ENCODE measurements around the gene PCGF1.

The PCGF1 gene

GRCh38 chr2:74514368-74515270 lies 7.1 kb upstream of the PCGF1 start, which contains the start of gene TLX2:
TLX2 (plus strand) TSS chr2:74514450; CDS start chr2:74514807, 357 bp downstream.
- no peak for DNase-seq

GRCh38 chr2:74513605-74514367 lies 6.3 kb upstream of the PCGF1 start:
- peak; percentile 24 for DNase-seq

DNA sequence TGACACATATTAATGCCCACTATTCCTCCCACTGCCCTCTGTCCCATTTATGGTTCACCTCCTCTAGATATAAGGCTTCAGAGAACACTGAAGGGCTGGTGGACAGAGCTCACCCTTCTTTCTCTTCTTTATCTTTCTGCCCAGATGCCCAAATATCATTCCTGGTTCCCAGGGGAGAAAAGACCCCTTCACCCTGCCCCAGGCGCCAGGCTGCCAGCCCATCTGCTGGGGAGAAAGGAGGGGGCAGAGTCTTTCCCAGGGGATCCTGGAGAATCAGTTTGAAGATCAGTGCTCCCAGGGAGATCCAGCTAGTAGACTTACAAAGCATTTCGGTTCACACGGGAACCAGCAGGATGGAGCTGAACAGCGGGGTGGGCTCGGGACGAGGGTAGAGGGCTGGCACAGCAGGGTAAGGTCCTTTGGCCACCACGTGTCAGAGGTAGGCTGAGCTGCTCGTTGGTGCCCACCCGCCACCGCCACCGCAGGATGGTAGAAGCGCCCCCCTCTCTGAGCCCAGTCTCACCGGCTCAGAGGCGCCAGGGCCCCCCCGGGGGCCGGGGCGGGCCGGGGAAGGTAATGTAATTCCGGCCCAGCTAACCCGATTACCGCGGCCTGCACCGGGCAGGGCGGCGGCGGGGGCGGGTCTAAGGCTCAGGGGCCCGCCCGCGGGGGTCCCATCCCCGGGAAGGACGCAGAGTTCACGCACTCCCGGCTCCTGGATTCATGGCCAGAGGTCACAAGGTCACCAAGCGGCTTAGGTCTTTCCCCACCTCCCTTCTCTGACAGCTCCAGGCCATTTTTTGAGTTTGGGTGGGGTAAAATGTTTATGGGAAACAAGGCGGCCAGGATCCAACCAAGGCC lies 5.5 kb upstream of the PCGF1 start:
- DNase-seq = no peak

DNA sequence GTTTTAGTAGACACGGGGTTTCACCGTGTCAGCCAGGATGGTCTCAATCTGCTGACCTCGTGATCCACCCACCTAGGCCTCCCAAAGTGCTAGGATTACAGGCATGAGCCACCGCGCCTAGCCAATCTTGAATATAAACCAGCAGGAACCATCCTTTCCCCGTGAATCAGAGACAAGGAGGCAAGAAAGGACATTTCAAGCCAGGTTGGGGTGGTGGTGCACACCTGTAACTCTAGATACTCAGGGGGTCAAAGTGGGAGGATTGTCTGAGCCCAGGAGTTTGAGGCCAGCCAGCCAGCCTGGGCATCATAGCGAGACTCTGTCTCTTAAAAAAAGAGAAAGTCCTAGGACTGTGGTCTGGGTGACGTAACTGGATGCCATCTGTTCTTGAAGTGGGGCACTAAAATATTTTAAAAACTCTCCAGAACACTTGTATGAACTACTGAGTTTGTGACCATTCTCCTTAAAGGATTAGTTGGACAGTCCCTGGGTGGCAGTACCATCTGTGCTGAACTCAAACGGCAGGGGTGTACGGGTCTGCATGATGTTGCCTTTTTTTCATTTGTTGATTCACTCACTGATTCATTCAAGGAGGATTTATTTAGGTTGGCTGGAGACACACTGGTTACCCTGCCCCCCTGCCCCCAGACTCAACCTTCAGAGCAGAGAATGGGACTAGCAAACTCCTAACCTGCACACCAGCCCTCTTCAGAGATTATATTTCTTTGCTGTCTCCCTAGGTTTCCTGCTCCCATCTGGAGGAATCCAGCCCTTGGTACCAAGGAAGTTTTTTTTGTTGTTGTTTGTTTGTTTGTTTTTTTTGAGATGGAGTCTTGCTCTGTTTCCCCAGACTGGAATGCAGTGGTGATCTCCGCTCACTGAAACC lies 3.9 kb upstream of the PCGF1 start:
- no peak for DNase-seq

GRCh38 chr2:74510272-74510671 lies 2.8 kb upstream of the PCGF1 start:
- no peak for DNase-seq

- no peak for DNase-seq
These were observed 528 bp upstream of the PCGF1 start for GRCh38 chr2:74507926-74508520.

DNA sequence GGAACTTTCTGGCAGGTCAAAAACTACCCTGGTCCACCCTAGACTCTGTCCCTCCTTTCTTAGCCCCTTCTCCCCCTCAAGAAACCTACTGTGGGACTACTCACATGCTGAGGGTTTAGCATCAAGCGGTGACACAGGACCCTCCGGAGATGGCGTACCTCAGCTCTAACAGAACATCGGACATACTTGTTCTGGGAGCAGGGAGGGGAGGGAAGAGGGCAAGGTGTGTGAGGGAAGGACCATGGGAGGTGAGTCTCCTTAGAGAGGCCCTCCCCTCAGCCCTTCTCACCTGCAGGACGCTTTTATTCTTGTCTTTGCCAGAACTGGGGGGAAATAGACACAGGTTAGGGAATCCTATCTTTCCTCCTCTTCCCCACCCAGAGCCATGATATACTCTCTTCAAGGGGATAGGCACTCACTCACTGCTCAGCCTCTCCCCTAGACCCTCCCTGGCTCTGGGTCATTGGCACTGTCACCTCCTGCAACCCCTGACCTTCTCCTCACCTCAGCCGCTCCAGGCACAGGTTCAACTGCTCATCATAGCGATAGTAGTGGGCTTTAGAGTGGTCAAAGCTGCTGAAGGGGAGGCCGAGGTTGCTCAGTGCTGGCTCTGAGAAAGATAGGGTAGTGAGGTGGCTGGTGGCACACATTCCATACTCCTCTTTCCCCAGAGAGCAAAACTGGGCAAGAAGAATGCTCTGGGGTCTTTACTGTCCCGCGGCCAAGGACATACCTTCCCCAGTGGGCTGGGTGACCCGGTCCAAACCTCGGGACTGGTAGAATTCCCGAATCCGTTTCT lies 1.8 kb downstream of the PCGF1 start:
- DNase-seq = no peak

- DNase-seq = no peak
These were observed 2.9 kb downstream of the PCGF1 start for GRCh38 chr2:74504591-74504990.

- no peak for DNase-seq
These were observed 3.7 kb downstream of the PCGF1 start for GRCh38 chr2:74503506-74504475.

DNA sequence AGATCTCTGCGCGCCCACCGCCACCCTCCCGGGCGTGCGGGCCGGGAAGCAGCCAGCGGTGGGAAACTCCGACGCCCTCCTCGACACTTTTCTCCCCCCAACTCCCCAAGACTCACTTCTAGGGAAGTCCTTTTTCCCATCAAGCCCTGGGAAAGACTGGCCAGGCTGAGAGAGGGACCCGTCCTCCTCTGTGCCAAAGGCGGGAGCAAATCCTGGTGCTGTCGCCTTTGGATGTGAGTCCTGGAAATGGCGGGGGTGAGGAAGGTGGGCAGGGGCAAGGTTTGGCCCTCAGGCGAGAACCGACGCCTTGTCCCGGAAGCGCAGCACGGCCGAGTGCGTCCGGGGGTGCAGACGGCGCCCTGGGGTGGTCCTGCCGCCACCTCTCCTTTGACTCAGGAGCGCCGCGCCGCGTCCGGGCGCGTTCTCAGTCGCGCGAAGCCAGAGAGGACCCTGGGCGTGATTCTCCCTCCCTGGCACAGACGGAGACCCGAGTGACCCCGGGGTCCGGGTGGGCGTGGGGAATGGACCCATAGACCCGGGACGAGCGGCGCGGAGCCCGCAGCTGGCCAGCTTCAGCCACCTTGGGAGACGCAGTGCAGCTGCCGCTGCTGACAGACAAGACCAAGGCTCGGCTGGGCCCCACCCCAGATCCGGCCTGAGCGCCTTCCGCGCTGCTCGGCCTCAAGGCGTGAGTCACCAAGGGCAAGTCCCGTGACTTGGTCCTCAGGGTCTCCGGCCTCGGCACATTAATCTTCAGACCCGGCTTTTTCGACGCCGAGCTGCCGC lies 4.6 kb downstream of the PCGF1 start:
- DNase-seq = peak; percentile 42

- DNase-seq = no peak
These were observed 5.3 kb downstream of the PCGF1 start for GRCh38 chr2:74502147-74502719.

DNA sequence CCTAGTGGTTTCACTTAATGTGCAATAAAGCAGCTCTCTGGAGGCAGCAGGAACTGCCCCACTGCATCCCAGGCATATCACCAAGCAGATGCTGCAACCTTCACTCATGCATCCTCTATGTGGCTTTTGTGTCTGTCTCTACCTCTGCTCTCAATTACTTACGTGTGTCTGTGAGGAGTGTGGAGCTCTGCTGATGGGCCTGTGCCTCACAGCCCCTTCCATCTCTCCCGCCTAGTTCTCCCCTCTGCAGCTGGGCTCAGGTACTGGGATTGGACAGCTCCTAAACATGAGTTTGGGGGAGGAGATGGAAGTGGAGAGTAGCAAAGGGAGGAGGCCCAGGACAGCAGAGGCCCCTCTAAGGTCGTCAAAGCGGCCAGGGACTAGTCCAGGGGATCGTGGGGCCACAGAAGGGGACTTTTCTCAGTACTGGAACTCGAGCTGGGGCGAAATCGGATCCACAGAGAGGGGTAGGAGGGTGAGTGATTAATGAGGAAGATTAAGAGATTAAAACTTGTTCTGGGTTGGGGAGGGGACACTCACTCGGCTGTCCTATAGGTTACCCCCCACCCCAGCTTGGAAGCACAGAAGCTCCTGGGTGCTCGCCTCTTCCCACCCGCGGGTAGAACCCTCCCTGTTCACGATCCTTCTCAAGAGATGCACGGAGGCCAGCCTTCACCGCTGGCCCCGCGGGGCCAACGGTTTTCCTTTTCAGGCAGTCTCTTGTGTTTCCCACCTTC lies 6.0 kb downstream of the PCGF1 start:
- DNase-seq = no peak

- no peak for DNase-seq
These were observed 6.9 kb downstream of the PCGF1 start for GRCh38 chr2:74500578-74500946.

DNA sequence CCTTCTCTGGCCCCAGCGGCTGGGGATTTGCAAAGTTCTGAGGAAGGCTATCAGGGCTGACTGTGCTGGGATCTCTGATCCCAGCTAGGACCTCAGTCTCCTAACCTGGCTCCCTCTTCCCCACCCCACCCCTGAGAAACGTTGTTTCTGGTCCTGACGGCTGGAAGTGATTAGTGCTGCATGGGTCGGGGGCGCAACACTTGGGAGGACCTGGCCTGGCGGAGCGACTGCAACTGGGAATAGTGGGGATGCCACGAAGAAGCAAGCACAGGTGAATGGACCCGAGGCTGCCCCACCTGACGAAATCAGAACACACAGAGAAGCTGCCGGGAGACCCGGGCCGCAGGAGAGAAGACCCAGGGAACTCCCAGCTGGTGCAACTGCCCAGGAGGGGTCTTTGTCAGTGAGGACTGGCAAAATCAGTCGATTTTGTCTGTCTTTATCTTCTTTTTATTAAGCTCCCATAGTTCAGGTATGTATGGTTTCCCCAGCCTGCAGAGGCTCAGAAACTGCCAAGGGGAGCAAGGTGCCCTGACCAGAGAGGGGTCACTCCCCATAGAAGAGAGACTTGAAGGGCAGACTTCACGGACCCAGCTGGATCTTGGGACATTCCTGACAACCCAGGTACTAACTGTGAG lies 7.4 kb downstream of the PCGF1 start:
- no peak for DNase-seq

DNA sequence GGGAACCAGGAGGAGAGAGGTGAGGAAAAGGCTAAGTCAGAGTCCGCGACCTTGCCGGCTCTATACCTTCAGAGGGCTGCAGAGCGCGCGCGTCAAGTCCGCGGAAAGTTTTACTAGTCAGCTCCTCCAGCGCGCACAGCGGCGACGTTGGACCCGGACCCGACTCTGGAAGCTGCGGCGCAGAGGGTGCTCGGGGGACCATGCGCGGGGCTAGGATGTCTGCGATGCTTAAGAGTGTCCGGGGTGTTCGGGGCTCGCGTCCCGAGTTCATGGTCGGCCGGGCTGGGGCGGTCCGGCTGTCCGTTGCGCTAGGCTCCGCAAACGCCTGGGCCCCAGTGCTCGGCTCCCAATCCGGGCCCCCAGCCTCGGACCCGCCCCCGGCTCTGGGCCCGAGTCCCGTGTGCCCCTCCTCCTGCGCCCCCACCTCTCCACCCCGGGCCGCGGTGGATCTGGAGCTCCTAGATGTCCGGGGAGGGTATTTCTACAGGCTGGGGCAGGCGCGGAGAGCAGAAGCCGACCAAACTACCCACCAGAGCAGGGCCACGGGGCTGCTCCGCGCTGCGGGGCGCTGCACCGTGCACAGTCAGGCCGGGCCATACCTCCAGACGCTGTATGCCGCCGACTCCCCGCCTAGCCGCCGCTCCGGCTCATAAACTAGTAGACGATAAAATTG lies 8.1 kb downstream of the PCGF1 start, which contains the start of gene LBX2:
Gene LBX2, minus strand, starts transcription at position 337 of the 673 bp plus-strand sequence. Its CDS starts 66 bp downstream, at position 271.
- peak; percentile 46 for DNase-seq

Data from stimulated activated CD4-positive, alpha-beta T cell treated with anti-CD3 and anti-CD28 coated beads, Interleukin-12 subunit alpha, Interleukin-12 subunit beta, amount 100 ng/mL, for 4 hours (primary cell).